HEK293T (cell line): Measurements from ENCODE around the gene CHST11.

Experiments used
- CTCF ChIA-PET: fragments of 350-600 bp; formaldehyde crosslinking; extraction: SDS; loops from one replicate; lab custom pipeline; 2021; ENCODE audit warnings: antibody characterized with exemption, inconsistent platforms; lab: Yijun Ruan, JAX
- POLR2A ChIA-PET: fragments of 350-600 bp; formaldehyde crosslinking; extraction: SDS; loops from one replicate; lab custom pipeline; 2020; ENCODE audit warnings: antibody characterized with exemption, inconsistent platforms; lab: Yijun Ruan, JAX
- DNase-seq: peaks from one replicate; pipeline ENCODE4 v3.0.0; 2012; ENCODE audit warnings: mixed read lengths; ENCODE audit errors: extremely low spot score
- ARNT ChIP-seq: fragments of 450-650 bp; IDR thresholded peaks from 2 replicates; pipeline ENCODE4 v1.6.1; 2017; ENCODE audit warnings: mild to moderate bottlenecking
- BHLHE40 ChIP-seq: fragments of 450-650 bp; IDR thresholded peaks from 2 replicates; pipeline ENCODE4 v1.6.1; 2016; ENCODE audit warnings: mild to moderate bottlenecking, moderate library complexity, borderline replicate concordance
- CTBP1 ChIP-seq: fragments of 450-650 bp; IDR thresholded peaks from 2 replicates; pipeline ENCODE4 v1.6.1; 2016; ENCODE audit warnings: borderline replicate concordance
- ELF4 ChIP-seq: fragments of 450-650 bp; IDR thresholded peaks from 2 replicates; pipeline ENCODE4 v1.6.1; 2017; ENCODE audit warnings: antibody characterized with exemption
- FOXA1 ChIP-seq: fragments of 450-650 bp; IDR thresholded peaks from 2 replicates; pipeline ENCODE4 v1.6.1; 2016; ENCODE audit warnings: mild to moderate bottlenecking
- FOXK2 ChIP-seq: fragments of 450-650 bp; IDR thresholded peaks from 2 replicates; pipeline ENCODE4 v1.6.1; 2016; ENCODE audit warnings: mild to moderate bottlenecking
- FOXM1 ChIP-seq: fragments of 450-650 bp; IDR thresholded peaks from 2 replicates; pipeline ENCODE4 v1.6.1; 2017; ENCODE audit warnings: mild to moderate bottlenecking, borderline replicate concordance
- HDGF ChIP-seq: fragments of 450-650 bp; IDR thresholded peaks from 2 replicates; pipeline ENCODE4 v1.6.1; 2017; ENCODE audit warnings: antibody characterized with exemption, borderline replicate concordance
- L3MBTL2 ChIP-seq: fragments of 450-650 bp; conservative IDR thresholded peaks from 2 replicates; pipeline ENCODE4 v1.6.1; 2016; ENCODE audit warnings: mild to moderate bottlenecking
- LEF1 ChIP-seq: fragments of 450-650 bp; IDR thresholded peaks from 2 replicates; pipeline ENCODE4 v1.6.1; 2017; ENCODE audit warnings: mild to moderate bottlenecking, borderline replicate concordance
- NFRKB ChIP-seq: fragments of 450-650 bp; IDR thresholded peaks from 2 replicates; pipeline ENCODE4 v1.6.1; 2016; ENCODE audit warnings: mild to moderate bottlenecking, moderate library complexity
- PKNOX1 ChIP-seq: fragments of 450-650 bp; IDR thresholded peaks from 2 replicates; pipeline ENCODE4 v1.6.1; 2016
- SP1 ChIP-seq: fragments of 450-650 bp; IDR thresholded peaks from 2 replicates; pipeline ENCODE4 v1.6.1; 2017
- SUZ12 ChIP-seq: fragments of 450-650 bp; IDR thresholded peaks from 2 replicates; pipeline ENCODE4 v1.6.1; 2016; ENCODE audit warnings: mild to moderate bottlenecking
- TARDBP ChIP-seq: fragments of 450-650 bp; IDR thresholded peaks from 2 replicates; pipeline ENCODE4 v1.6.1; 2016
- ZNF384 ChIP-seq: fragments of 450-650 bp; IDR thresholded peaks from 2 replicates; pipeline ENCODE4 v1.6.1; 2016

Gene CHST11

GRCh38 chr12:104456417-104456949 lies at the start of gene CHST11:
CHST11 (plus strand) TSS chr12:104456948.
- ChIA-PET POLR2A (interaction anchor here (0.7 to 1.6 kb wide), 5 partner anchors 10 to 501 kb away, joined by 3 to 4 read pairs (median 3); partner anchors contain the start of gene SLC41A2), CTCF (interaction anchor here (1.1 to 2.0 kb wide), 2 partner anchors 75 to 279 kb away, joined by 3 to 5 read pairs; no protein-coding TSS in a partner anchor)
- DNase-seq = peak; percentile 95
- TF ChIP-seq FOXM1 (peak; percentile 52; the same call in 1 of the 2 replicates), FOXK2 (no peak), CTBP1 (0 out of 2 replicates have a peak, but pooled peaks have one; percentile 23)

- TF ChIP-seq HDGF = no peak
- TF ChIP-seq PKNOX1 = peak; percentile 43; the same call in 1 of the 2 replicates
- TF ChIP-seq FOXA1 = no peak
- ChIA-PET CTCF (interaction anchor here (0.5 kb wide), 1 partner anchor 26 kb away, joined by 3 read pairs; no protein-coding TSS in a partner anchor), POLR2A (no interaction called here)
- DNase-seq = no peak
Observed at GRCh38 chr12:104407438-104407837, 49.3 kb upstream of the CHST11 start.

- TF ChIP-seq BHLHE40 (no peak), LEF1 (no peak), SP1 (no peak), ELF4 (no peak), NFRKB (no peak), L3MBTL2 (no peak), FOXK2 (no peak), CTBP1 (no peak), SUZ12 (no peak), ZNF384 (no peak), PKNOX1 (no peak), FOXM1 (no peak), TARDBP (no peak), ARNT (no peak)
- POLR2A ChIA-PET = no interaction called here
- CTCF ChIA-PET = no interaction called here
- no peak for DNase-seq
Observed at GRCh38 chr12:104407922-104408321, 48.8 kb upstream of the CHST11 start.

- TF ChIP-seq NFRKB = no peak
- TF ChIP-seq ZNF384 = no peak
- no peak for TF ChIP-seq CTBP1
- no peak for TF ChIP-seq FOXM1
- no peak for TF ChIP-seq LEF1
- no peak for TF ChIP-seq PKNOX1
- no peak for TF ChIP-seq FOXK2
- TF ChIP-seq ELF4 = no peak
- no peak for TF ChIP-seq L3MBTL2
- no peak for TF ChIP-seq BHLHE40
- TF ChIP-seq TARDBP = no peak
- TF ChIP-seq ARNT = no peak
- no peak for TF ChIP-seq FOXA1
- TF ChIP-seq SUZ12 = no peak
- TF ChIP-seq SP1 = no peak
- TF ChIP-seq HDGF = no peak
- no peak for DNase-seq
- POLR2A ChIA-PET = no interaction called here
- CTCF ChIA-PET = no interaction called here
Observed at GRCh38 chr12:104410326-104410725, 46.4 kb upstream of the CHST11 start.

GRCh38 chr12:104410786-104411185 lies 46.0 kb upstream of the CHST11 start:
- CTCF ChIA-PET = no interaction called here
- no peak for TF ChIP-seq TARDBP
- TF ChIP-seq FOXK2 = no peak
- TF ChIP-seq ZNF384 = no peak
- no peak for TF ChIP-seq ARNT
- no peak for TF ChIP-seq SUZ12
- no peak for TF ChIP-seq SP1
- TF ChIP-seq ELF4 = no peak
- TF ChIP-seq NFRKB = no peak
- TF ChIP-seq L3MBTL2 = no peak
- no peak for TF ChIP-seq LEF1
- no peak for TF ChIP-seq FOXA1
- DNase-seq = no peak
- POLR2A ChIA-PET = no interaction called here

- ChIA-PET POLR2A (interaction anchor here (0.6 kb wide), 1 partner anchor 317 kb away, joined by 3 read pairs; no protein-coding TSS in a partner anchor), CTCF (no interaction called here)
- DNase-seq = no peak
- TF ChIP-seq HDGF (no peak), ZNF384 (no peak), ELF4 (no peak), CTBP1 (no peak), SP1 (no peak), SUZ12 (no peak), PKNOX1 (no peak), BHLHE40 (no peak), LEF1 (no peak), FOXK2 (no peak), FOXM1 (no peak), FOXA1 (no peak), TARDBP (no peak), NFRKB (no peak), ARNT (no peak), L3MBTL2 (no peak)
Observed at GRCh38 chr12:104411826-104412641, 44.7 kb upstream of the CHST11 start.
